ENCODE data around the gene SAT2. TPM values are rescaled to one million over a fixed set of nuclear protein-coding genes. Genes with fewer than 3 reads are reported as not detected.

The SAT2 gene
- total RNA-seq, 6 experiments from 2014 or later = 39.2 to 55.0 (median 43.5) TPM

- peak; percentile 55 for DNase-seq
- peak within 1 kb of the TSS; percentile 94 for H3K27ac Mint-ChIP-seq
These were observed 37.5 kb downstream of the SAT2 start, which contains the start of gene SOX15 for GRCh38 chr17:7589891-7590691. Gene SOX15 (minus strand): TSS chr17:7590094. CDS start chr17:7589676, 418 bp downstream.

GRCh38 chr17:7589204-7589868 lies 38.3 kb downstream of the SAT2 start:
- H3K27me3 Mint-ChIP-seq (ENCODE audit: insufficient read depth) = peaks cover 7% of the 10 kb centered on the region
- peak; percentile 78 for DNase-seq
- peak overlapping the region; percentile 94 for H3K27ac Mint-ChIP-seq
- H3K9me3 Mint-ChIP-seq = no peaks in the 10 kb centered on the region
- H3K4me1 Mint-ChIP-seq (ENCODE audit: low read depth) = peaks cover 72% of the 10 kb centered on the region
- TF ChIP-seq CTCF (IDR thresholded peaks at IDR 0.05) = peak; percentile 95
- H3K4me3 Mint-ChIP-seq = peak overlapping the region; percentile 60
- peaks cover 27% of the 10 kb centered on the region for H3K36me3 Mint-ChIP-seq (ENCODE audit: low read depth)

More at GRCh38 chr17:7589891-7590691, 37.5 kb downstream of the SAT2 start, which contains the start of gene SOX15:
- Mint-ChIP-seq H3K4me1 (ENCODE audit: low read depth) (peaks cover 66% of the 10 kb centered on the region), H3K9me3 (no peaks in the 10 kb centered on the region), H3K27me3 (ENCODE audit: insufficient read depth) (peaks cover 7% of the 10 kb centered on the region), H3K36me3 (ENCODE audit: low read depth) (peaks cover 24% of the 10 kb centered on the region), H3K4me3 (peak within 1 kb of the TSS; percentile 75)
- no peak for TF ChIP-seq CTCF (IDR thresholded peaks at IDR 0.05)

- H3K9me3 Mint-ChIP-seq = no peaks in the 10 kb centered on the region
- peaks cover 8% of the 10 kb centered on the region for H3K27me3 Mint-ChIP-seq (ENCODE audit: insufficient read depth)
- H3K4me1 Mint-ChIP-seq (ENCODE audit: low read depth) = peaks cover 71% of the 10 kb centered on the region
- peak overlapping the region; percentile 75 for H3K4me3 Mint-ChIP-seq
- TF ChIP-seq CTCF (IDR thresholded peaks at IDR 0.05) = no peak
- H3K27ac Mint-ChIP-seq = peak overlapping the region; percentile 94
- DNase-seq = no peak
- H3K36me3 Mint-ChIP-seq (ENCODE audit: low read depth) = peaks cover 26% of the 10 kb centered on the region
These were observed 38.9 kb downstream of the SAT2 start for GRCh38 chr17:7588553-7589203.

GRCh38 chr17:7587420-7588151 lies 40.0 kb downstream of the SAT2 start:
- peak; percentile 36; the same call in 1 of the 2 replicates for TF ChIP-seq CTCF (IDR thresholded peaks at IDR 0.05)
- Mint-ChIP-seq H3K27ac (peak overlapping the region; percentile 94), H3K36me3 (ENCODE audit: low read depth) (peaks cover 26% of the 10 kb centered on the region), H3K27me3 (ENCODE audit: insufficient read depth) (peaks cover 9% of the 10 kb centered on the region), H3K9me3 (no peaks in the 10 kb centered on the region), H3K4me1 (ENCODE audit: low read depth) (peaks cover 71% of the 10 kb centered on the region), H3K4me3 (peak overlapping the region; percentile 75)
- peak; percentile 97 for DNase-seq

Measured in HFFc6 (cell line).